GM23338 (cell line): Measurements from ENCODE around the gene FAM76A.

ENCODE experiments used
- CREB1 ChIP-seq: fragments of 250-450 bp; sonication (Bioruptor Pico); IDR thresholded peaks from 2 replicates; pipeline ENCODE4 v1.5.0; 2020; ENCODE audit warnings: low read depth, mild to moderate bottlenecking, moderate library complexity
- EZH2 ChIP-seq: fragments of 200-600 bp; sonication (generic); IDR thresholded peaks from one replicate; pipeline ENCODE4 v1.8.0; 2017; ENCODE audit warnings: antibody characterized with exemption, mild to moderate bottlenecking, low read depth; ENCODE audit not compliant: unreplicated experiment
- EZH2phosphoT487 ChIP-seq: fragments of 200-600 bp; sonication (generic); IDR thresholded peaks from one replicate; pipeline ENCODE4 v1.8.1; 2018; ENCODE audit warnings: antibody characterized with exemption; ENCODE audit not compliant: unreplicated experiment
- JUNB ChIP-seq: IDR thresholded peaks from one replicate; pipeline ENCODE4 v1.6.1; 2016; ENCODE audit warnings: antibody characterized with exemption; ENCODE audit not compliant: unreplicated experiment
- POLR2AphosphoS5 ChIP-seq: IDR thresholded peaks from 2 replicates; pipeline ENCODE4 v1.6.1; 2016; ENCODE audit warnings: antibody characterized with exemption, low read depth
- ZNF114 ChIP-seq: fragments of 250-450 bp; sonication (Bioruptor Pico); IDR thresholded peaks from 2 replicates; pipeline ENCODE4 v1.5.0; 2020; ENCODE audit warnings: mild to moderate bottlenecking, moderate library complexity
- TF ChIP-seq, protein P1 (sequence below), 2 experiments: fragments of 200-600 bp in 1 of 2; sonication (generic) in 1 of 2; conservative IDR thresholded peaks; 2 replicates each; pipeline versions ENCODE4 v1.5.1 to v1.6.1; 2016 to 2017; ENCODE audit warnings: antibody characterized with exemption in 2 of 2, low read depth in 2 of 2, mild to moderate bottlenecking in 2 of 2, moderate library complexity in 1 of 2
- TF ChIP-seq, protein P2 (sequence below): IDR thresholded peaks from one replicate; pipeline ENCODE4 v1.6.1; 2018; ENCODE audit warnings: antibody characterized with exemption; ENCODE audit not compliant: unreplicated experiment

DNA sequence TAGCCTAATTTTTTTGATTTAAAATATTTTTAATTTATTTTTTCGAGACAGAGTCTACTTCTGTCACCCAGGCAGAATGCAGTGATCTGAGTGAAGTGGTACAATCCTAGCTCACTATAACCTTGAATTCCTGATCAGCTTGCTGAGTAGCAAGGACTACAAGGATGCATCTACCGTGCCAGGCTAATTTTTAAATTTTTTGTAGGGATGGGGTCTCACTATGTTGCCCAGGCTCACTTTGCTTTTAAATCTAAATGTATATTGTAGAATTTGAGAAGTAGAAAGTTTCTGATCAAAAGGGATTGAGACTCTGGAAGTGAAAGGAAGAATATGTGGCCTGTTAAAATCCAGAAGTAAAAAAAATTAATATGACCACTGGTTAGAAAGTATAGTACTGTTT, 48.9 kb downstream of the FAM76A start:
- TF ChIP-seq, protein P1, sequence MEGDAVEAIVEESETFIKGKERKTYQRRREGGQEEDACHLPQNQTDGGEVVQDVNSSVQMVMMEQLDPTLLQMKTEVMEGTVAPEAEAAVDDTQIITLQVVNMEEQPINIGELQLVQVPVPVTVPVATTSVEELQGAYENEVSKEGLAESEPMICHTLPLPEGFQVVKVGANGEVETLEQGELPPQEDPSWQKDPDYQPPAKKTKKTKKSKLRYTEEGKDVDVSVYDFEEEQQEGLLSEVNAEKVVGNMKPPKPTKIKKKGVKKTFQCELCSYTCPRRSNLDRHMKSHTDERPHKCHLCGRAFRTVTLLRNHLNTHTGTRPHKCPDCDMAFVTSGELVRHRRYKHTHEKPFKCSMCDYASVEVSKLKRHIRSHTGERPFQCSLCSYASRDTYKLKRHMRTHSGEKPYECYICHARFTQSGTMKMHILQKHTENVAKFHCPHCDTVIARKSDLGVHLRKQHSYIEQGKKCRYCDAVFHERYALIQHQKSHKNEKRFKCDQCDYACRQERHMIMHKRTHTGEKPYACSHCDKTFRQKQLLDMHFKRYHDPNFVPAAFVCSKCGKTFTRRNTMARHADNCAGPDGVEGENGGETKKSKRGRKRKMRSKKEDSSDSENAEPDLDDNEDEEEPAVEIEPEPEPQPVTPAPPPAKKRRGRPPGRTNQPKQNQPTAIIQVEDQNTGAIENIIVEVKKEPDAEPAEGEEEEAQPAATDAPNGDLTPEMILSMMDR (conservative IDR thresholded peaks at IDR 0.05; ENCODE audit: low read depth in 2 of 2), result no peak
- TF ChIP-seq, protein P2, sequence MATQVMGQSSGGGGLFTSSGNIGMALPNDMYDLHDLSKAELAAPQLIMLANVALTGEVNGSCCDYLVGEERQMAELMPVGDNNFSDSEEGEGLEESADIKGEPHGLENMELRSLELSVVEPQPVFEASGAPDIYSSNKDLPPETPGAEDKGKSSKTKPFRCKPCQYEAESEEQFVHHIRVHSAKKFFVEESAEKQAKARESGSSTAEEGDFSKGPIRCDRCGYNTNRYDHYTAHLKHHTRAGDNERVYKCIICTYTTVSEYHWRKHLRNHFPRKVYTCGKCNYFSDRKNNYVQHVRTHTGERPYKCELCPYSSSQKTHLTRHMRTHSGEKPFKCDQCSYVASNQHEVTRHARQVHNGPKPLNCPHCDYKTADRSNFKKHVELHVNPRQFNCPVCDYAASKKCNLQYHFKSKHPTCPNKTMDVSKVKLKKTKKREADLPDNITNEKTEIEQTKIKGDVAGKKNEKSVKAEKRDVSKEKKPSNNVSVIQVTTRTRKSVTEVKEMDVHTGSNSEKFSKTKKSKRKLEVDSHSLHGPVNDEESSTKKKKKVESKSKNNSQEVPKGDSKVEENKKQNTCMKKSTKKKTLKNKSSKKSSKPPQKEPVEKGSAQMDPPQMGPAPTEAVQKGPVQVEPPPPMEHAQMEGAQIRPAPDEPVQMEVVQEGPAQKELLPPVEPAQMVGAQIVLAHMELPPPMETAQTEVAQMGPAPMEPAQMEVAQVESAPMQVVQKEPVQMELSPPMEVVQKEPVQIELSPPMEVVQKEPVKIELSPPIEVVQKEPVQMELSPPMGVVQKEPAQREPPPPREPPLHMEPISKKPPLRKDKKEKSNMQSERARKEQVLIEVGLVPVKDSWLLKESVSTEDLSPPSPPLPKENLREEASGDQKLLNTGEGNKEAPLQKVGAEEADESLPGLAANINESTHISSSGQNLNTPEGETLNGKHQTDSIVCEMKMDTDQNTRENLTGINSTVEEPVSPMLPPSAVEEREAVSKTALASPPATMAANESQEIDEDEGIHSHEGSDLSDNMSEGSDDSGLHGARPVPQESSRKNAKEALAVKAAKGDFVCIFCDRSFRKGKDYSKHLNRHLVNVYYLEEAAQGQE, result no peak
- TF ChIP-seq JUNB (no peak), POLR2AphosphoS5 (no peak), CREB1 (CRISPR knock-in tag) (no peak), EZH2 (no peak), ZNF114 (CRISPR knock-in tag) (no peak), EZH2phosphoT487 (no peak)
